ENCODE measurements around the gene GNS.
"Not testable (repeated sequence)": the region's sequence is repeated elsewhere in the genome, so short reads cannot be mapped to it uniquely, and the experiment has no call there.

The GNS gene

DNA sequence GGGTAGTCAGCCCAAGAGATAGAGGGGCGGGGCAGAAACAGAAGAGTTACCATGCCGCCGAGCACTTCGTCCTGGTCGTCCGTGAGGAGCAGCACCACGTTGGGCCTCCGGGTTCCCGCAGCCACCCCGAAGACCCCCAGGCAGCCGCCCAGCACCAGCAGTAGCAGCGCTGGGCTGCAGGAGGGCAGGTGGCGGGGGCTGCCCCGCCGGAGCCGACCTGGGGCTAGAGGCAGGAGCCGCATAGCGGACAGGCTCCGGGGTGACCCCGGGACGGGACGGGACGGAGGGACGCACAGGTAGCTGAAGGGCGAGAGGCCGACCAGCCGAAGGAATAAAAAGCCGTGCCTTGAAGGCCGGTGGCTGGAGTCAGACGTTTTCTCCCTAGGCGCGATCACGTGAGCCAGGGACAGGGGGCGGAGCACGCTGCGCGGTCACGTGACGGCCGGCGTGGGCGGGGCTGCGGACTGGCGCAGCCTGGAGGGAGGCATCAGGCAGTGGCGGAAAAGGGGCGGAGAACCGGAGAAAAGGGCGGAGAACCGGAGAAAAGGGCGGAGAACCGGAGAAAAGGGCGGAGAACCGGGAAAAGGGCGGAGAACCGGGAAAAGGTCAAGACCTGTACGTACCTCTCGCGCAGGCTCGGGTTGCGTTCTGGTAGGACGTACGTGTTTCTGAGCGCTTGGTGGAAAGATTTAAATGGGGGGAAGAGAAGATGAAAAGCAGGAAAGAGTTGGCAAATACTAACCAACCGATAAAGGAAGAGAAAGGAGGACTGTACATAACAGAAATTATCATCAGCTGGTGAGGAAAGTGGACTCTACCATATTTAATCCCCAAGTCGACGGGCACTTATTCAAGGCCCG, at the start of gene GNS:
Gene GNS (minus strand): TSS at position 372 of the 860 bp plus-strand sequence. CDS start 130 bp downstream, at position 242.
- Mint-ChIP-seq H3K4me3 (peak within 1 kb of the TSS; percentile 86), H3K4me1 (peaks cover 49% of the 10 kb centered on the region), H3K36me3 (ENCODE audit: low read depth) (peaks cover 1% of the 10 kb centered on the region), H3K27ac (peak within 1 kb of the TSS; percentile 91), H3K9me3 (no peaks in the 10 kb centered on the region), H3K27me3 (no peaks in the 10 kb centered on the region)
- DNase-seq (peak; percentile 98), ATAC-seq (peak; percentile 87)

- no peak for DNase-seq
- no peak overlapping the region for H3K27ac Mint-ChIP-seq
- ATAC-seq = no peak
- no peaks in the 10 kb centered on the region for H3K36me3 Mint-ChIP-seq (ENCODE audit: low read depth)
- no peak overlapping the region for H3K4me3 Mint-ChIP-seq
- peaks cover 4% of the 10 kb centered on the region for H3K4me1 Mint-ChIP-seq
- peaks cover 53% of the 10 kb centered on the region for H3K27me3 Mint-ChIP-seq
- H3K9me3 Mint-ChIP-seq = peaks cover 4% of the 10 kb centered on the region
These were observed 48.9 kb upstream of the GNS start for GRCh38 chr12:64808110-64808509.

DNA sequence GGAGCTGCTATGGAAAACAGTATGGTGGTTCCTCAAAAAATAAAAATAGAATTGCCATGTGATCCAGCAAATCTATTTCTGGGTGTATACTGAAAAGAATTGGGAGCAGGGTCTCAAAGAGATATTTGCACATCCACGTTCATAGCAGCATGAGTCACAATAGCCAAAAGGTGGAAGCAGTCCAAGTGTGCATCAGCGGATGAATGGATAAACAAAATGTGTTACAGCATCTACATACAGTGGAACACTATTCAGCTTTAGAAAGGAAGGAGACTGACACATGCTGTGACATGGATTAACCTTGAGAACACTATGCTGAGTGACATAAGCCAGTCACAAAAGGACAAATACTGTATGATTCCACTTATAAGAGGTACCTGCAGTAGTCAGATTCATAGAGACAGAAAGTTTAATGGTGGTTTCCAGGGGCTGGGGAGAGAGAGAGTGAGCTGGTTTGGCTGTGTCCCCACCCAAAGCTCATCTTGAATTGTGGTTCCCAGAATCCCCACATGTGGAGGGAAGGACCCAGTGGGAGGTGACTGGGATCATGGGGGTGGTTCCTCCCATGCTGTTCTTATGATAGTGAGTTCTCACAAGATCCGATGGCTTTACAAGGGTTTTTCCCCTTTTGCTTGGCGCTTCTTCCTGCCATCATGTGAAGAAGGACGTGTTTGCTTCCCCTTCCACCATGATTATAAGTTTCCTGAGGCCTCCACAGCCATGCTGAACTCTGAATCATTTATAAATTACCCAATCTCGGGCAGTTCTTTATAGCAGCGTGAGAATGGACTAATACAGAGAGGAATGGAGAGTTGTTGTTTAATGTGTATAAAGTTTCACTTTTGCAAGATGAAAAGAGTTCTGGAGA, 47.6 kb upstream of the GNS start:
- no peak for DNase-seq
- Mint-ChIP-seq H3K27ac (no peak overlapping the region), H3K9me3 (peaks cover 4% of the 10 kb centered on the region), H3K36me3 (ENCODE audit: low read depth) (no peaks in the 10 kb centered on the region), H3K4me3 (no peak overlapping the region), H3K4me1 (peaks cover 6% of the 10 kb centered on the region), H3K27me3 (peaks cover 57% of the 10 kb centered on the region)
- ATAC-seq = no peak

DNA sequence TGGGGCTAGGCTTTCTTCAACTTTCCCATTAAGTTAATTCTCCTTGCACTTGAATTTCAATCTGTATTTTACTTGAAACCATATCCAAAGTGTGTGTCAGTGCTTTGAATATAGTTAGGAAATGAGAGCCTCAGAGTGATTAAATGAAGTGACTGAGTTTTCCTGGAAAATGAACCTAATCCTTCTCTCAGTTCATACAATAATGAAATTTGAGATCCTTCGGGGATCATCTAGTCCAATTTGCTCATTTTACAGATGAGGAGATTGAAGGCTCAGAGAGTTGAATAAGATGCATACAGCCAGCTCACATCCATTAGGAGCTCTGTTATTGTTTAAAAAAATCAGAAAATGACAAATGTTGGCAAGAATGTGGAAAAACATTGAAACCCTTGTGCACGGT, 47.0 kb upstream of the GNS start:
- peaks cover 4% of the 10 kb centered on the region for H3K9me3 Mint-ChIP-seq
- H3K27me3 Mint-ChIP-seq = peaks cover 56% of the 10 kb centered on the region
- H3K36me3 Mint-ChIP-seq (ENCODE audit: low read depth) = no peaks in the 10 kb centered on the region

GRCh38 chr12:64802180-64802775, 43.1 kb upstream of the GNS start:
- H3K27me3 Mint-ChIP-seq = peaks cover 44% of the 10 kb centered on the region
- not testable (repeated sequence) for H3K4me3 Mint-ChIP-seq; H3K9me3 Mint-ChIP-seq; H3K4me1 Mint-ChIP-seq; H3K36me3 Mint-ChIP-seq (ENCODE audit: low read depth); H3K27ac Mint-ChIP-seq
- DNase-seq = peak; percentile 72
- ATAC-seq = peak; percentile 80

More for the DNA sequence above, 47.0 kb upstream of the GNS start:
- peaks cover 6% of the 10 kb centered on the region for H3K4me1 Mint-ChIP-seq
- no peak overlapping the region for H3K27ac Mint-ChIP-seq
- DNase-seq (no peak), ATAC-seq (no peak)
- no peak overlapping the region for H3K4me3 Mint-ChIP-seq

DNA sequence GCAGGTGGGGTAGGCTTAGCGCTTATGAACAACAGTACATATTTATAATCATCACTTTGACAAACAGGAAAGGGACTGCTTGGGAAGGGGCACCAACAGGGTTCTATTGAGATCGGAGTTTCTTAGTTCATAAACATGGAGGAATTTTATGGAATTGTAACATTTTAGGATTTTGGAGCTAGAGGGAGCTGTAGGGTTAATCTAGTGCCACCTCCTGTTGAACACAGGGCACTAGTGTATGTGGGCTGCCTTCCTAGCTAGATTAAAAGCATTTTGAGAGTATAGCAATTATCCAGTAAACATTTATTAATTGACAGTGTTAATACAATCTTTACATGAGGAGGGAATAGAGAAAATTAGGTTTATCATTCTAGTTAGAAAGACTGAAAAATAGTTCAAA, 42.2 kb upstream of the GNS start:
- DNase-seq (no peak), ATAC-seq (no peak)
- Mint-ChIP-seq H3K36me3 (ENCODE audit: low read depth) (no peaks in the 10 kb centered on the region), H3K27me3 (peaks cover 37% of the 10 kb centered on the region), H3K4me1 (peaks cover 2% of the 10 kb centered on the region), H3K27ac (no peak overlapping the region), H3K4me3 (no peak overlapping the region), H3K9me3 (no peaks in the 10 kb centered on the region)

GRCh38 chr12:64800640-64801039, 41.4 kb upstream of the GNS start:
- peaks cover 33% of the 10 kb centered on the region for H3K27me3 Mint-ChIP-seq

DNA sequence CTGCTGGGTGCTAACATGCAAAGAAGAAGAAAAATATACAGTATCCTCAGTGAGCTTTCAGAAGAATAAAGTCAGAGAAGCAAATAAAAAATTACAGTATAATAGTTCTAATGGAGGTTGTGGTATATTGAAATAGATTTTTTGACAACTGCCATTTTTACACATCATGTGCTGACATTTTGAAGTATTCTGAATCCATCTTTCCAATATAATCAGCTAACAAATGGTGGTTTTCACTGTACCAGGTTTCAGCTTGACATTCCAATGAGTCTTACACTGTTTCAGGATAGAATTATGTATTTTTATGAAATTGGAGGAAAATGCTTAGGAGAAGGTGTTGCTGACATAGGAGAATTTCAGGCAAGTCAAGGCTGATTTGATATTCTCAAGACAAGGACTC, 39.0 kb upstream of the GNS start:
- ATAC-seq (no peak), DNase-seq (no peak)
- Mint-ChIP-seq H3K4me3 (no peak overlapping the region), H3K9me3 (no peaks in the 10 kb centered on the region), H3K36me3 (ENCODE audit: low read depth) (no peaks in the 10 kb centered on the region), H3K27me3 (peaks cover 22% of the 10 kb centered on the region), H3K4me1 (peaks cover 2% of the 10 kb centered on the region), H3K27ac (no peak overlapping the region)

More at GRCh38 chr12:64800640-64801039, 41.4 kb upstream of the GNS start:
- Mint-ChIP-seq H3K27ac (no peak overlapping the region), H3K4me3 (no peak overlapping the region), H3K9me3 (no peaks in the 10 kb centered on the region), H3K4me1 (peaks cover 2% of the 10 kb centered on the region), H3K36me3 (ENCODE audit: low read depth) (no peaks in the 10 kb centered on the region)
- peak; percentile 33 for ATAC-seq
- DNase-seq = no peak

DNA sequence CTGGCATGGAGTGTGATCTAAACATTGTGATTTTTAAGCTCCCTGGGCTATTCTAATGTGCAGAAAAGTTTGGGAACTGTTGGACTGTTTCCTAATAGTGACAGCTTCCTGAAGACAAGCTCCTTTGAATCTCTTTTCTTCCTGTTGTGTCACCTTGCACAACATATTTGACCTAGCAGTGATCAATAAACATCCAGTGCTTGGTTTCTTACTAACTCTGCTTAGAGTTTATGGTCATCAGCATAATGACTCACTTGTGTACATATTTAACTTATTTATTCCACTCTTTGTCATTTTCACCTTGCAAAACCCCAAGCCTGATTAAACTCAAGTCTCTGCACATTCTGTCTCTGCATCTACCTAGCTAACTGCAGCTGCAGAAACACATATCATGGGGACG, 38.0 kb upstream of the GNS start:
- peaks cover 19% of the 10 kb centered on the region for H3K27me3 Mint-ChIP-seq
- H3K27ac Mint-ChIP-seq = no peak overlapping the region
- H3K4me1 Mint-ChIP-seq = peaks cover 1% of the 10 kb centered on the region
- H3K36me3 Mint-ChIP-seq (ENCODE audit: low read depth) = no peaks in the 10 kb centered on the region
- no peak for DNase-seq
- no peaks in the 10 kb centered on the region for H3K9me3 Mint-ChIP-seq
- H3K4me3 Mint-ChIP-seq = no peak overlapping the region
- ATAC-seq = no peak

- no peaks in the 10 kb centered on the region for H3K36me3 Mint-ChIP-seq (ENCODE audit: low read depth)
- DNase-seq (peak; percentile 66), ATAC-seq (peak; percentile 76)
- no peak overlapping the region for H3K4me3 Mint-ChIP-seq
- no peak overlapping the region for H3K27ac Mint-ChIP-seq
- H3K27me3 Mint-ChIP-seq = peaks cover 17% of the 10 kb centered on the region
- no peaks in the 10 kb centered on the region for H3K9me3 Mint-ChIP-seq
- H3K4me1 Mint-ChIP-seq = no peaks in the 10 kb centered on the region
These were observed 37.1 kb upstream of the GNS start for GRCh38 chr12:64796205-64796845.

DNA sequence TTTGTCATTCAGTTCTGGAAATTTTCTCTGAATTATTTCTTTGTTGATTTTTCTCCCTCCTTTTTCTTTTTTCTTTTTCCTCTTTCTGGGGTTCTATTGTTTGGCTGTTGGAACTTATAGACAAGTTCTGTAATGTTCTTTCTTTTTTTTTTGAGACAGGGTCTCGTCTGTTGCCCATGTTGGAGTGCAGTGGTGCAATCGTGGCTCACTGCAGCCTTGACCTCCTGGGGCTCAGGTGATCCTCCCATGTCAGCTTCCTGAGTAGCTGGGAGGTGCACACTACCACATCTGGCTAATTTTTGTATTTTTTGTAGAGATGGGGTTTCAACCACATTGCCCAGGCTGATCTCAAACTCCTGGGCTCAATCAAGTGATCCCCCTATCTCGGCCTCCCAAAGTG, 35.1 kb upstream of the GNS start:
- DNase-seq (no peak), ATAC-seq (no peak)
- H3K27me3 Mint-ChIP-seq = peaks cover 4% of the 10 kb centered on the region
- H3K4me3 Mint-ChIP-seq = no peak overlapping the region
- H3K9me3 Mint-ChIP-seq = no peaks in the 10 kb centered on the region
- H3K36me3 Mint-ChIP-seq (ENCODE audit: low read depth) = no peaks in the 10 kb centered on the region
- H3K27ac Mint-ChIP-seq = no peak overlapping the region
- H3K4me1 Mint-ChIP-seq = no peaks in the 10 kb centered on the region

GRCh38 chr12:64793610-64794009, 34.4 kb upstream of the GNS start:
- Mint-ChIP-seq H3K36me3 (ENCODE audit: low read depth) (no peaks in the 10 kb centered on the region), H3K27ac (no peak overlapping the region), H3K4me1 (no peaks in the 10 kb centered on the region), H3K9me3 (no peaks in the 10 kb centered on the region), H3K27me3 (peaks cover 4% of the 10 kb centered on the region), H3K4me3 (no peak overlapping the region)
- DNase-seq (no peak), ATAC-seq (no peak)

GRCh38 chr12:64792128-64792527, 32.9 kb upstream of the GNS start:
- no peaks in the 10 kb centered on the region for H3K4me1 Mint-ChIP-seq
- no peaks in the 10 kb centered on the region for H3K9me3 Mint-ChIP-seq
- no peak overlapping the region for H3K4me3 Mint-ChIP-seq
- H3K27me3 Mint-ChIP-seq = peaks cover 2% of the 10 kb centered on the region
- ATAC-seq = no peak
- H3K36me3 Mint-ChIP-seq (ENCODE audit: low read depth) = no peaks in the 10 kb centered on the region
- no peak for DNase-seq
- no peak overlapping the region for H3K27ac Mint-ChIP-seq

- DNase-seq (no peak), ATAC-seq (no peak)
- Mint-ChIP-seq H3K27ac (no peak overlapping the region), H3K4me3 (no peak overlapping the region), H3K9me3 (no peaks in the 10 kb centered on the region), H3K4me1 (no peaks in the 10 kb centered on the region), H3K36me3 (ENCODE audit: low read depth) (no peaks in the 10 kb centered on the region), H3K27me3 (peaks cover 2% of the 10 kb centered on the region)
These were observed 31.8 kb upstream of the GNS start for GRCh38 chr12:64791036-64791435.

Measured in activated naive CD8-positive, alpha-beta T cell treated with anti-CD3 and anti-CD28 coated beads, Interleukin-2, amount 50 U/mL, for 24 hours (primary cell).